NT2/D1 (cell line): ENCODE results near the gene RFLNA.

Experiments
- SUZ12 ChIP-seq: IDR thresholded peaks from 2 replicates; pipeline ENCODE4 v1.6.1; 2011; ENCODE audit not compliant: insufficient read length, insufficient read depth; ENCODE audit errors: extremely low read depth
- ZNF274 ChIP-seq: IDR thresholded peaks from 2 replicates; pipeline ENCODE4 v1.6.1; 2011; ENCODE audit warnings: mild to moderate bottlenecking, low read depth, low read length

- TF ChIP-seq SUZ12 (no peak), ZNF274 (no peak)
Observed at GRCh38 chr12:124254126-124254525, 40.8 kb upstream of the RFLNA start.
